Activated T-cell treated with anti-CD3 and anti-CD28 coated beads for 4 hours (primary cell): Measurements from ENCODE around the gene GULP1.

Experiments
- DNase-seq: peaks from one replicate; pipeline ENCODE4 v3.0.0-alpha.2; 2020

Gene GULP1

GRCh38 chr2:188381614-188382013, 89.9 kb downstream of the GULP1 start:
- DNase-seq = no peak

DNA sequence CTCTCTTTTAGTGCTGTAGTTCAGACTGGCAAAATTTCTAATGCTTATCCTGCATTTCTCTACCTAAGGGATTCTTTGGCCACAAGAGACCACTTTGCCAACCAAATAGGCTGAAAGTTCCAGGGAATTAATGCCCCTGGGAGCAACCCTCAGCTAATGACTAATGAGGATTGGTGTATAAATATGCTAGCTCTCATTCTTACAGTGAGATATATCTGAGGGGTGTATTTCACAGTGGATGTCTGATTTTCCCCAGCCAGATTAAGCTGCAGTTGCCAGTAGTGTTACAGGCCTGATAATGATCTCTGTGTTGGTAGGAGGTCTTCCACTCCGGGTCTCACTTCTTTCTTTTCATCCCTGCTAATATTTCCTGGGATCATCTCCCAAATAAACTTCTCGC, 90.4 kb downstream of the GULP1 start:
- no peak for DNase-seq

DNA sequence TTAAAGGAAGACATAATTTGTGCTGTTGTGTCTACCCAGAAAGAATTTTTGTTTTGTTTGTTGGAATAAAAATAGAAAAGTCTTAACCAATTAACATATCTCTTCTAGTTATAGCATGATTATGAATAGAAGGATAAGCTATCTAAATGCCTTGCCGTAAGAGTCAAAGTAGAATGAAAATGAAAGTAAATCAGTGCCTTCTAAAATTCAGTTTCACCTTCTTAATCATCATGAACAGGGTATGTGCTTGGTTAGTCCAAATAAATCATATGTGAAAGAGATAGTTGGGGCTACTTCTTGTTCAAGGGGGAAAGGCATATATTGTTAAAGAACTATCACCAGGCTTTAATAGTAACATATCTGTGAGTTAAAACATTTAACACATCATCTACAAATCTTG, 91.5 kb downstream of the GULP1 start:
- no peak for DNase-seq

GRCh38 chr2:188385857-188386256, 94.2 kb downstream of the GULP1 start:
- DNase-seq = no peak

- DNase-seq = no peak
Measured at GRCh38 chr2:188388831-188389230, 97.2 kb downstream of the GULP1 start.

DNA sequence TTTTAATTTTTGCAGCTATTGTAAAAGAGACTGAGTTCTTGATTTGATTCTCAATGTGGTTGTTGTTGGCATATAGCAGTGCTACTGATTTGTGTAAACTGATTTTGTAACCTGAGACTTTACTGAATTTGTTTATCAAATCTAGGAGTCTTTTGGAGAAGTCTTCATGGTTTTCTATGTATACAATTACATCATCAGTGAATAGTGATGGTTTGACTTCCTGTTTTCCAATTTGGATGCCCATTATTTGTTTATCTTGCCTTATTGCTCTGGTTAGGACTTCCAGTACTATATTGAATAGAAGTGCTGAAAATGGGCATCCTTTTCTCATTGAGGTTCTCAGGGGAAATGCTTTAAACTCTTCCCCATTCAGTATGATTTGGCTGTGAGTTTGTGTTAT, 99.7 kb downstream of the GULP1 start:
- DNase-seq = no peak

DNA sequence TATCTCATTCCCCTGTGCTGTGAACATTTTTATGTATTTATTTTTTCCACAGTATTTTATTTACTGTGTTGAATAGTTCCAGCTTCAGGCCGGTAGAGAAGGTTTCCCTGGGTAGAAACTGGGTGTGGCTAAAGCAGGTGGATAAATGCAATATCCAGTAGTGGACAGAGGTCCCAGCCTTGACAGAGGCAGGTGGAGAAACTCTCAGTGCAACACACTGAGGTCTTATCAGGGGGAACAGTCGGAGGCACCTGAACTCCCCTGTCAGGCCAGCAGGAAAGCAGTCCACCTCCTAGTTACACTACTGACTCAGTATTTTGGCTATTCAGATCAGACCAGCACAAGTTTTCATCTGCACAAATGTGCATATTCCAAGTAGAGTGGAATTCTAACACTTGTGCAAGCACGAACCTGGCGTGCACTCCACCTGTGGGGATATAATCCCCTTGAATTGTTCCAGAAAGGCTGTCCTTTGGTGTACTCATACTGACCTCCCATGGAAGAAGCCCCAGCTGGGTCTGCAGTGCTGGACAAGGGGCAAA, 103.3 kb downstream of the GULP1 start:
- DNase-seq = no peak

GRCh38 chr2:188395903-188396689, 104.4 kb downstream of the GULP1 start:
- no peak for DNase-seq

GRCh38 chr2:188399159-188399558, 107.5 kb downstream of the GULP1 start:
- DNase-seq = no peak

DNA sequence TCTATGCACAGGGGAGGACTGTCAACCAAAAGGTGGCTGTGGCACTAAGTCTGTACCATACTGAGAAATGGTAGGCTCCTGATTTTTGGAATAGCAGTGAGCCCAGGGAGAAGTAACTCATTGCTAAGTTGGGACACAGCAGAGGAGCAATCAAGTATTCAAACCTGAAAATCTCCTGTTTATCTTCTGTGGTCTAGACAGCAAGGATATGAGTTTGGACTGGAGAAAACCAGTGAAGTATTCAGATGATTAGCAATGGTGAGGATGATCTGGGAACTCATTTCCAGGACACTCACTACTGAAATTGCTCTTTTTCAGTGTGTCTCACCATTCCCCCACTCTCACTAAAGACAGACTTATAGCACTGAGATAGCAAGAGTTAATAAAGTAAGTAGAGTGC, 112.0 kb downstream of the GULP1 start:
- no peak for DNase-seq

DNA sequence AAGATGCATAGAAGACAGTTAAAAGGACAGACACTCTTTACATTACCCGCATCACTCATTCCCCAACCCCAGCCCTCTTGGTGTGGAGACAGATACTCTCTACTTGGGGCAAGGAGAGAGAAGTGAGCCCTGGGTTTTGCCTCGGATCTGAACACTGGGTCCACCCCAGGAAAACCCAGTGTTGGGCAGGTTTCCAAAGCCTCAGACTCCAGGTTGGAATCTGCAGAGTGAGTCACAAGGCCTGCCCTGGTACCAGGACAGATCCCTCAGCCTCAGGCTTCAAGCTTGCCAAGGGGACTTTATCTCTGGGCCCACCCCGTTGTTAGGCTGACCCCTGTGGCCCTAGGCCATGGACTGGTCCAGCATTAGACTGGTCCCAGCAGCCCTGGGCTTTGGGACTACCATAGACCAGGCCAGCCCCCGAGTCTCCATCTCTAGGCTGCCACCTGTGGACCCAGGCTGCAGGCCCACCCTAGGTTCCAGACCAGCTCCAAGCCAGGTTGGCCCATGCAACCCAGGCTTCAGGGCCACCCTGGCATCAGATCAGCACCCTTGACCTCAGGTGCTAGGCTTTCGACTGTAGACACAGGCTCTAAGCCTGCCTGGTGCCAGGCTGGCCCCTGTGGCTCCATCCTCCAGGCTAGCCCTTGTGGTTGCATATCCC, 112.8 kb downstream of the GULP1 start:
- DNase-seq = no peak

DNA sequence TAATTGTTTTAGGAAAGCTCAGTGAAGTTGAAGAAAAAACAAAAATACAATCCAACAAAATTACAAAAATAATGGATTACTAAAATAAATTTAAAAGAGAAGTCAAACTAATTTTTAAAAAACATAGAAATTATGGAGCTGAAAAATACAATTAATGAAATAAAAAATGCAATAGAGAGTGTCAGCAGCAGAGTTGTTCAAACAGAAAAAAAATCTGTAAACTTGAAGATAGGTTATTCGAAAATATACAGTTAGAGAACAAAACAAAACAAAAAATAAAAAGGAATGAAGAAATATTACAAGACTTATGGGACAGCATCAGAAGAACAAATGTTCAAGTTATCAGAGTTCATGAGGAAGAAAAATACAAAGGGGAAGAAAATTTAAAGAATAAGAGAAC, 114.7 kb downstream of the GULP1 start:
- DNase-seq = no peak

DNA sequence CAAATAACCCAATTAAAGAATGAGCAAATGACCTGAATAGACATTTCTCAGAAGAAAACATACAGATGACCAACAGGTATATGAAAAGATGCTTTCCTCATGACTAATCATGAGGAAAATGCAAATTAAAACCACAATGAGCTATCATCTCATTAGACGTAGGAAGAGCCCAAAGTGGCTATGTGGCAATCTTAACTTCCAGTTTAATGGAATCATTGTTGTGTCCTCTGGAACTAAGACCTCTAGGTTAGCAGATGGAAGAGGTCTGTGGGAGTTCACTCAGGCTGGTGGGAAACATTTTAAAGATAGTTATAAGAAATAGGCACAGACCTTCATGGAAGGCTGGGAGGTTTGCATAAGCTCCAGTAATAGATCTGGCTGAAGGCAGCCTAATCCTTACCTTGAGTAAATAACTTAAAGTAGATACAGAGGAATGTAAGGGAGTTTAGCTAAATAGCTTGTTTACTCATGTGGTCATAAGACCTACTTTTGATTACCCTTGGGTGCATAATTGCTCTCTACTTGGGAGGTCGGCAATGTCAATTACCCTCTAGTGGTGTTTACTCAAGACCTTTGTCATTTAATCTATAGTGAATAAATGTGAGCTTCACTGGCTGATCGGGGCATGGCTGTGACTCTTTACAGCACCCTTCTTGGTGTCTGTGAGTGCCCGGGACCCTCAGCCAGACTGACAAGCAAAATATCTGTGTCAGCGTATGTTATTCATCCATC, 119.0 kb downstream of the GULP1 start:
- DNase-seq = no peak

DNA sequence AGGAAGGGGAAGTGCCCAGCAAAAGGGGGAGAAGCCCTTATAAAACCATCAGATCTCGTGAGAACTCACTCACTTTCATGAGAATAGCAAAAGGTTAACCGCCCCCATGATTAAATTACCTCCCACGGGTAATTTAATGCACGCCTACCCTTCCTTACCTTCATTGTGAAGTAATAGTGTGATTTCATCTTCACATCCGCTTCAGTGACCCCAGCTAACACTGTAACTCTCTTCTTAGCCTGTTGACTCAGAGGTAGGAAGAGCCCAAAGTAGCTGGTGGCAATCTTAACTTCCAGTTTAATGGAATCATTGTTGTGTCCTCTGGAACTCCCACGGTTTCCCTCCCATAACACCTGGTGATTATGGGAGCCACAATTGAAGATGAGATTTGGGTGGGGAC, 120.5 kb downstream of the GULP1 start:
- no peak for DNase-seq

- DNase-seq = no peak
Measured at GRCh38 chr2:188414411-188414810, 122.7 kb downstream of the GULP1 start.

- no peak for DNase-seq
Measured at GRCh38 chr2:188414869-188415753, 123.4 kb downstream of the GULP1 start.

- no peak for DNase-seq
Measured at GRCh38 chr2:188415754-188416083, 124.0 kb downstream of the GULP1 start.

GRCh38 chr2:188416367-188416766, 124.7 kb downstream of the GULP1 start:
- no peak for DNase-seq

DNA sequence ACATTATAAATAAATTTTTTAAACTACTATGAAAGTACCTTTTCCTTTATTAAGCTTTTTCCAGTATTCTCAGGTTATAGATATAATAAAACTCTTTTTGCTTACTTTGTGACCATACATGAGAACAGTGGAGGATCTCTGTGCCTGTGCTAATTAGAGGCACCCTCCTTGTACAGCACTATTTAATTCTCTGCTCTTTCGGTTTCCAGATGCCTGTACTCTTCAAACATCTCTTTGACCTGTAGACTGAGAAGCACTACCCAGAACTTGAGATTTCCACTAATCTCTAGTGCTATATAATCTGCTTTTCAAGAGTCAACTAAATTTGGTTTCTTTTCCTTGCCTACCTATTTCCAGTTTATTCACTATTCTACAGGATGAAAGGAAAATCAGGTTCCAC, 131.1 kb downstream of the GULP1 start:
- DNase-seq = no peak

GRCh38 chr2:188425266-188425665, 133.6 kb downstream of the GULP1 start:
- DNase-seq = no peak

DNA sequence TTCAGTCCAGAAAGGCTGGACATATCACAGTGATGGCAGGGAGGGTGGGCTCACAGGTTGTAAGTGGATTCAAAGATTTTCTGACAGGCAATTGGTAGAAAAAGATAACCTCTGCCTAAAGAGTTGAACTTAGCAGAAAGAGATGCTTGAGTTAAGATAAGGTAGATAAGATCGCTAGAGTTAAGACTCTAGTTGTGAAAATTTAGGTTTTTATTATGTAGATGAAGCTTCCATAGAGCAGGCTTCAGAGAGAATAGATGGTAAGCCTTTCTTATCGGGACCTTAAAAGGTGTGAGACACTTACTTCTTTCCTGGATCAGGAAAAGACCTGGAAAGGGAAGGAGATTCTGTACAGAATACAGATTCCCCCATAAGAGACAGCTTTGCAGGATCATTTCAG, 134.4 kb downstream of the GULP1 start:
- DNase-seq = no peak

DNA sequence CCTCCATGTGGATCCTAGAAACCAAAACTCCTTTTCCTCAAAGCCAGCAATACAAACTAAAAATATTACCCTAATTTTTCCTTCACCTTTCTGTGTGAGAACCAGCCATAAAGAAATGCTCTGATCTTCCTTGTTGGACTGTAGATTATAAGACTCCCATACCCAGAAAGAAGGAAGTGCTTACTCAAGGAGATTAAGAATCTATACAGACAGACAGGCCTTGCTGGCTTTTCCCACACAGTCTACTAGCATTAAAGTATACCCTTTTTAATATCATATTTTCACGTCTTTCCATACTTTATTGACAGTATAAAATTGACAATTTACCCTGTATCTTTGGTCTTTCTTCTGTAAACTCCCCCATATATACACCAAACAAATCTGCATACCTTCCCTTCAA, 139.0 kb downstream of the GULP1 start:
- DNase-seq = no peak

- DNase-seq = no peak
Measured at GRCh38 chr2:188434018-188434417, 142.3 kb downstream of the GULP1 start.
